IPS-18c (cell line): ENCODE data around the gene IRS4.

Experiments
- H3K4me3 ChIP-seq: 2 replicates; pipeline ENCODE4 v1.7.0; 2013; ENCODE audit warnings: low read depth, mild to moderate bottlenecking, low read length, moderate library complexity; ENCODE audit not compliant: insufficient read depth
- H3K9me3 ChIP-seq: one replicate; pipeline ENCODE4 v1.6.1; 2013; ENCODE audit warnings: mild to moderate bottlenecking, low read length, moderate library complexity; ENCODE audit not compliant: control insufficient read depth, insufficient read depth

The IRS4 gene

DNA sequence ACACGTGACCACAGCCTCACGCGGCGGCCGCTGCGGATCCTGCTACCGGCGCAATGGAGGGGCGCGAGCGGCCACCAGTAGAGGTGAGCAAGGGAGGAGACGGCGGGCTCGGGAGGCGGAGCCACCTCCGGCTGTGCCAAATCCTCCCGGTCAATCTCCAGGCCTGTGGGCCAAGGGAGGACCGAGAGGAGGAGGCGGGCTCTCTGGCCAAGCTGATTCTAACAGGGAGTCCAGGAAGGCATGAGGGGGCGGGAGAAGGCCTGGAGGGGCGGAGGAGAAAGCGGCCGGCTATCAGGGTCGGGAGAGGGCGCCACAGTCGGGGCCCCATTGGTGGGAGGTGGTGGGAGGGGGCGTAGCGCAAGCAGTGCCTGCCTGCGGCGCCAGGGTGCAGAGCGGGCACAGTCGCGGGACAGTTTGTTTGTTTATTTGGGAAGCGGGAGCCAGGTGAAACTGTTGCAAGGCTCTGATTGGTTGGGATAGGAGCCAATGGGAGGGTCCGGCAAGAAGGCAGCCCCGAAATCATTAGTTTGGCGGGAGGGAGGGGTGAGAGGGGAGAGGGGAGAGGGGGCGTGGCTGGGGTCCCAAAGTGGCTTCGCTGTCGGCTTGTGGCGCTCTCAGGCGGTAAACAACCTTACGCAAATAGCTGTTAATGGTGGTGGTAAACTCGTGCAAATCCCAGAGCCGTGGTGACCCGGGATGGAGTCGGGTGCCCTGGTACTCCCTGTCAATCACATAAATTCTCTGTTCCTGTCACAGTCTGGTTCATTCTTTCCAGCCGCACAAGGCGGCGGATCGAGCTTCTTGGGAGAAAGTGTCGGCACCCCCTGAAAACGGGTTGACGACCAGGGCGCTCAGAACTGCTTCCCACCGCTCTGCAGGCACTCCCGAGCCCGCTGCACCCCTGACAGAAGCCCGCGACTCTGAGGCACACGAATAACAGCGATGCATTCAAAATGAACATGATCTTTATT is at the start of gene IRS4:
Gene IRS4 (minus strand): TSS at position 55 of the 971 bp plus-strand sequence.
- H3K9me3 ChIP-seq = peaks cover 8% of the 10 kb centered on the region
- peak within 1 kb of the TSS; percentile 69 for H3K4me3 ChIP-seq

GRCh38 chrX:108772549-108772948 is 36.2 kb upstream of the IRS4 start:
- no peaks in the 10 kb centered on the region for H3K9me3 ChIP-seq
- no peak overlapping the region for H3K4me3 ChIP-seq

DNA sequence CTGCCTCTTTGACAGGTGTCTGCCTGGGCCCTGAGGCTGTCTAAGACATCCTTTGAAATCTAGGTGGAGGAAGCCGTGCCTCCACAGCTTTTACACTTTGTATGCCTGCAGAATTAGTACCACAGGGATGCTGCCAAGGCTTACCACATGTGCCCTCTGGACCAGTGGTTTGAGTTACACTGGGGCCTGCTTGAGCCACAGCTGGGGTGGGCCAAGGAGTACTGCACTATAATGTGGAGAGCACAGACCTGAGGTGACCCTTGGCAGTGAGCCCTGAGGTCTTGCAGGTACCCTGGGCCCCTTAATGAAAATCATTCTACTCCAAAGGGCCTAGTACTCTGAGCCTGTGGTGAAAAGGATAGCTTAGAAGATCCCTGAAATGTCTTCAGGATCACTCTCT is 27.2 kb upstream of the IRS4 start:
- Histone ChIP-seq H3K9me3 (no peaks in the 10 kb centered on the region), H3K4me3 (no peak overlapping the region)

GRCh38 chrX:108740299-108740774 is 4.0 kb upstream of the IRS4 start:
- Histone ChIP-seq H3K9me3 (peaks cover under 1% of the 10 kb centered on the region), H3K4me3 (no peak overlapping the region)

DNA sequence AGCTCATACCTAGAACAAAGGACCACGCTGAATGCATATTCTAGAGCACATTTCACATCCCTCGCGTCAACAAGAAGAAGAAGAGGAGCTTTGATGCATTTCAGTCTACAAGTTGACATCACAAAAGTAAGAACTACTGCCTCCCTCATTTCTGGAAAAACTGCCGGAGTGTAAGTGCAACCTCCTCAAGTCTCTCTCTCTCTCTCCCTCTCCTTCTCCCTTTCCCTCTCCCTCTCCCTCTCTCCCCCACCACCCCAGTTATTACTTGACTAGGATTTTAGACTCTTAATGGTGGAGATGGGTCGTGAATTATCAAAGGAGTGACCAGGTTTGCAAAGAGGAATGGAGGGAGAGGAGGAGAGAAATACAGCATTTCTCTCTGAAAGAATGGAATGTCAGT is 1.4 kb upstream of the IRS4 start:
- Histone ChIP-seq H3K9me3 (peaks cover 8% of the 10 kb centered on the region), H3K4me3 (peak overlapping the region; percentile 69; the same call in 1 of the 2 replicates)

GRCh38 chrX:108735679-108736508 is 469 bp downstream of the IRS4 start:
- Histone ChIP-seq H3K9me3 (peaks cover 8% of the 10 kb centered on the region), H3K4me3 (peak overlapping the region; percentile 58)

DNA sequence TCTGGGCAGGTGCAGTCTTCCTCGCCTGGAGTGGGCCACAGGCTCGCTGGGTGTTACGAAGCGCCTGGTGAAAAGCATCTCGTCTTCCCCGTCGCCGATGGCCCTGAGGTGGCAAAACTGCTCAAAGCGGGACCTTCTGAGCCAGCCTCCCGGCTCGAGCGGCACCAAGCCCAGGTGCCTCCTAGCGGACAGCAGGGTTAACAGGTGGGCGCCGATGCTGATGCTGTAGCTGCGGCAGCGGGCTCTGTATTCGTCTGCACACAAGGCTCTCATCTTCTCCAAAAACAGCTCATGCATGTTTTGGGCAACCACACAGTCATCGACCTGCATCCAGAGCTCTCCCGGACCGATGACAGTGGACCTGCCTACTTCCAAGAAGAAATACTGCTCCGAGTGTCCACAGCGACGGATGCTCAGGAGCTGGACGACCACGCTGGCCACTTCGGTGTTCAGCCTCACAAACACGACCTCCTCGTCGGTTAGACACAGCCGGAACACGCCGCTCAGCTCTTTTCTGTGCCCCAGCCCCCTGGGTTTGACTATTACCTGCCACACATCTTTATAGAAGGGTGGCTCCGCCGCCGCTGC is 1.2 kb downstream of the IRS4 start:
- peaks cover 8% of the 10 kb centered on the region for H3K9me3 ChIP-seq
- H3K4me3 ChIP-seq = peak overlapping the region; percentile 58; the same call in 1 of the 2 replicates

GRCh38 chrX:108734426-108734825 is 1.9 kb downstream of the IRS4 start:
- Histone ChIP-seq H3K9me3 (peaks cover 8% of the 10 kb centered on the region), H3K4me3 (no peak overlapping the region)

GRCh38 chrX:108732630-108733321 is 3.6 kb downstream of the IRS4 start:
- H3K9me3 ChIP-seq = peaks cover 8% of the 10 kb centered on the region
- H3K4me3 ChIP-seq = peak overlapping the region; percentile 50

- peaks cover 8% of the 10 kb centered on the region for H3K9me3 ChIP-seq
- H3K4me3 ChIP-seq = no peak overlapping the region
Measured at GRCh38 chrX:108731153-108731552, 5.2 kb downstream of the IRS4 start.

GRCh38 chrX:108726748-108727147 is 9.6 kb downstream of the IRS4 start:
- Histone ChIP-seq H3K4me3 (no peak overlapping the region), H3K9me3 (no peaks in the 10 kb centered on the region)

GRCh38 chrX:108722561-108722960 is 13.8 kb downstream of the IRS4 start:
- Histone ChIP-seq H3K9me3 (no peaks in the 10 kb centered on the region), H3K4me3 (no peak overlapping the region)

- Histone ChIP-seq H3K9me3 (peaks cover 4% of the 10 kb centered on the region), H3K4me3 (no peak overlapping the region)
Measured at GRCh38 chrX:108712886-108713285, 23.5 kb downstream of the IRS4 start.

DNA sequence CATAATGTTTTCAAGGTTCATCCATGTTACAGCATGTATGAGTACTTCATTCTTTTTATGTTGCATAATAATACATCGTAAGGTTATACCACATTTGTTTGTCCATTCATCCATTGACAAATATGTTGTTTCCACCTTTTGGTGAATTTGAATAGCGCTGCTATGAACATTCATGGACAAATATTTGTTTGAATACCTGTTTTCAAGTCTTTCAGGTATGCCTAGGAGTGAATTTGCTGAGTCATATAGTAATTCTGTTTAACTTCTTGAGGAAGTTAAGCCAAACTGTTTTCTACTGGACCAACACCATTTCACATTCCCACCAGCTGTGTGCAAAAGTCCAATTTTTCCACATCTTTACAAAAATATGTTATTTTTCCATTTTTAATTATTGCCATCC is 31.5 kb downstream of the IRS4 start:
- no peaks in the 10 kb centered on the region for H3K9me3 ChIP-seq
- no peak overlapping the region for H3K4me3 ChIP-seq

DNA sequence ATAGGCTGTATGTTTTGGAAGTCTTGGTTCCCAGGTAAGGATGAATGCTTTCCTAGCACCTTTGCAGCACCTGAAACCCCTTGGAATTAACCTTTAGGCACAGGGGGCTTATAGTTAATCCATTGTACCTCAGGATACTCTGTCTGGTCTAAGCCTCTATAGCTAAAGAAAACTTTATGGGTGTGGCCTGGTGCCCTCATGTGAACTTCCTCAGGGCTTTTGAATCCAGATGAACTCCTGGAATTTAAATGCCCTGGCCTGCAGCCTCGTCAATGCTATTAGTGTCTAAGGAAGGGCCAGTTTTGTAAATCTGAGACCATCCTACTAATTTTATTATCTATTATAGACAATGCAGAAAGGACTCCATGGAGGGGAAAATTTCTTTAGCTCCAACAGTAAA is 33.8 kb downstream of the IRS4 start:
- H3K4me3 ChIP-seq = no peak overlapping the region
- H3K9me3 ChIP-seq = no peaks in the 10 kb centered on the region

- Histone ChIP-seq H3K4me3 (no peak overlapping the region), H3K9me3 (no peaks in the 10 kb centered on the region)
Measured at GRCh38 chrX:108701633-108702032, 34.7 kb downstream of the IRS4 start.

GRCh38 chrX:108699368-108699767 is 37.0 kb downstream of the IRS4 start:
- Histone ChIP-seq H3K9me3 (no peaks in the 10 kb centered on the region), H3K4me3 (no peak overlapping the region)
